Stimulated activated CD4-positive, alpha-beta T cell treated with anti-CD3 and anti-CD28 coated beads, Interleukin-1b, Interleukin-23, amount 100 ng/mL, for 48 hours (primary cell): ENCODE data around the gene TPPP.

Experiments
- DNase-seq: peaks from one replicate; pipeline ENCODE4 v3.0.0-alpha.2; 2020

Gene TPPP

DNA sequence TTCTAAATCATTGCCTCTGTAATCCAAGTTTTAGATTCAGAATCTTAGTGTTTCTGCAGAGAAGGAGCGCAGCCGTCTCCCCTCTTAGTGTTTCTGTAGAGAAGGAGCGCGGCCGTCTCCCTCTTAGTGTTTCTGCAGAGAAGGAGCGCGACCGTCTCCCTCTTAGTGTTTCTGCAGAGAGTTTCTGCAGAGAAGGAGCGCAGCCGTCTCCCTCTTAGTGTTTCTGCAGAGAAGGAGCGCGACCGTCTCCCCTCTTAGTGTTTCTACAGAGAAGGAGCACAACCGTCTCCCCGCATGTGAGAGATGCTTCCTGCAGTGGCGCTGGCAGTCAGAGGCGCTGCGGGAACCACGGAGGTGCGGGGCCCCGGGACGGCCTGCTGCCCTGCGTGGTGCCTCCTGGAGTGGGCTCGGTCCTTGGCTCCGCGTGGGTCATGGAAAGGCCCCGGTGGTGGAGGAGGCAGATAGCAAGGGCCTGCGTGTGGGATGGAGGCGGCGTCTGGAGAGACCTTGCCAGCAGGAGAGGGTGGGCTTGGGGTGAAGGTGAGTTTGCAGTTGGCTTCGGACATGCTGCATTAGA lies 70.1 kb downstream of the TPPP start:
- DNase-seq, result no peak

DNA sequence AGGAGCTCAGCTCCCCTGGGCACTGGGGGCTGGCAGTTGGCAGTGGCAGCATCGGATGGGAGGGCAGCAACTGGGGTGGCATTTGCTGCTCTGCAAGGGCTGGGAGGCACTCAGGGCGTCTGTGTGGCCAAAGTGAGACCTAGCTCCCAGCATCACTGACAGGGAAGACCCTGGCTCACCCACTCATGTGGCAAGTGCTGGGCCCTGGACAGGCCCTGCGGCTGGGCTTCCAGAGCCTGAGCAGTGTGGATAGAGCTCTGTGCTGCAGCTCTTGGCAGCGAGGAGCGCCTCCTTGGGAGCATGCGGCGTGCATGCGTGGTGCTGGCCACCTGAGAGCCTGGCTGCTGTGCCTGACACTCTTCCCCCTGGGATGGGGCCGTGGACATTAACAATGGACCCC lies 70.8 kb downstream of the TPPP start:
- DNase-seq, result no peak

DNA sequence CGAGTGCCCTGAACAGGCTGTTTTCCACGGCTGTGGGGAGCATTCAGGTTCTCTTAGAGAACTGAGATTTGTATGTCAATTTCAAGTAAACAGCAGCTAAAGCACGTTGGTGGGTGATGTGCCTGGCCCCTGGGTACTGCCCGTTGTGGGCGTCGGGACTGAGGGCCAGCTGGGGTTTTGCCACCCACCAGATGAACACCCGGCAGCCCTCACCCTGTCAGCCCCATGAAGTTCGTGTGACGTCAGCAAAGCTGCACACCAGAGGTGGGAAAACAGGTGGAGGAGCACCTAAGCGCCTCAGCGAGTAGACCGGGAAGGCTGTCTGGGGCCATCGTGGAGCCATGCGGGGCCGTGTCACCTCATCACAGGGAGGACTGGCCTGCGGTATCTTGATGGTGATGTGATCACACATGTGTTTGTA lies 71.8 kb downstream of the TPPP start:
- no peak for DNase-seq

DNA sequence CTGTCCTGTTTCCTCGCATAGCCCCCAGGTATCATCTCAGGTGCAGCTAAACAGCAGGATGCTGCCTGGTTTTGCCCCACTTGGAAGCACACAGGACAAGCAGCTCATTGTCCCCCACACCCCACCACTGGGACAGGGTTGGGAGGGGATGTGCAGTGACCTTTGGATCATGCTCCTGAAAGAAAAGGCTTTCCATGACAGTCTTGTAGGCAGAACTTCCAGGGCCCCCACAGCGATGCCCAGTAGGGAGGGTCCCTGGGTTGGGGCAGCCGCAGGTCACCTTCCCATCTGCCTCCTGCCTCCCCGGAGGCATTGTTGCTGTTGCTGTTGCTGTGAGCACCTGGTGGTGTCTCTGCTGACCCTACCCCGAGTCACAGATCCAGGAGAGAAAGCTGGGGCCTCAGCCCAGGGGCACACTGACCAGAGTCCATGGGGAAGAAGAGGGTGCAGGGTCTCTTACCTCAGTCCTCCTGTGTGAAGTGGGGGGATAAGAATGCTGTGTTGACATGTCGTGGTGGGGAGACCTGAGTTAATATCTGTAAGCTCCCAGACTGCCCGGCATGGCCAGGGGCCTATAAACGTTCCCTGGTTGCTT lies 72.5 kb downstream of the TPPP start:
- no peak for DNase-seq

DNA sequence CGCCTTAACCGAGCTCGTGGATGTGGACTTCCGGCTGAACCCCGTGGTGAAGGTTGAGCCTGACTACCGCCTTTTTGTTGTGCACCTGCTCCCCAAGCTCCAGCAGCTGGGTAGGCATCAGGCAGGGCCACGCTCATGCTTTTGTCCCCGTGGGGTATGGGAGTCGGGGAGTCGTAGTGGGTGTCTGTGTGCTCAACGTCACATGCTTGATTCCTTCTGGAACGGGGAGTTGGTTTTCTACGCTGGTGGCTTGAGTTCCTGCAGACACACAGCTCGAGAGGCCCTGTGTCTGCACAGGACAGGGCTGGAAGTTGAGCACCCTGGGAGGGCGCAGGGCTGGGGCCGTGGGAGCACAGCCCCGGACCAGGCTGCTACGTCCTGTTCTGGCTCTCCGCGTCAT lies 73.0 kb downstream of the TPPP start:
- no peak for DNase-seq

DNA sequence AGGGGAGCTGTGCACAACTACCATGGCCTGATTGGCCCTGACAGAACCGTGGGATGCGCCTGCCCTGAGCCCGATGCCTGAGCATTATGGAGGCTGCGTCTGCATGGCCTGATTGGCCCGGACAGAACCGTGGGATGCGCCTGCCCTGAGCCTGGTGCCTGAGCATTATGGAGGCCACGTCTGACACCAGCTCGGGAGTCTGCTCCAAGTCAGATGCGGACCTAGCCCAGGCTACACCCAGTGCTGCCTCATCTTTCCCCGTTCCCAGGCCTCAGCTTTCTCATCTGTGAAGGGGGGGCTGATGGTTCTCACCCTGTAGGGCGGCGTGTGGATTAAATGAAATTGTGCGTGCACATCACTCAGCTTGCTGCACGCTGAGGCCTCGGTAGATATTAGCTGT lies 73.7 kb downstream of the TPPP start:
- DNase-seq, result no peak

DNA sequence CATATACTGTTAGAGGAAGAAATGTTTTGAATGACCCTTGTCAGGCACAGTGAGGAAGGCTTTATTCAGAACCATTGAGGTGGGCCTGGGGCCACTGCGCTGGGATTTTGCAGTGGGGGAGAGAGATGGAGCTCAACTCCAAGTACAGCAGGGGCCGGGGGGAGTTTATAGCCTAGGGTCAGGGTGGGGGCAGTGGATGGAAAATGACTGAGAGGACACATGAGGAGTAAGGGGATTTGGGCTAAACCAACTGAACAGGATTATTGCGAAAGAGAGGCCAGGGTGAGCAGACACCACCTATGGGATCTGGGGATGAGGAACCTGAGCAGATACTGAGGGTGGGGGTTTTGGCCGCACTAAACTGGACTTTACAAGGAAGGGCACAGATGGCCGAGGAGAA lies 74.7 kb downstream of the TPPP start:
- DNase-seq, result no peak

DNA sequence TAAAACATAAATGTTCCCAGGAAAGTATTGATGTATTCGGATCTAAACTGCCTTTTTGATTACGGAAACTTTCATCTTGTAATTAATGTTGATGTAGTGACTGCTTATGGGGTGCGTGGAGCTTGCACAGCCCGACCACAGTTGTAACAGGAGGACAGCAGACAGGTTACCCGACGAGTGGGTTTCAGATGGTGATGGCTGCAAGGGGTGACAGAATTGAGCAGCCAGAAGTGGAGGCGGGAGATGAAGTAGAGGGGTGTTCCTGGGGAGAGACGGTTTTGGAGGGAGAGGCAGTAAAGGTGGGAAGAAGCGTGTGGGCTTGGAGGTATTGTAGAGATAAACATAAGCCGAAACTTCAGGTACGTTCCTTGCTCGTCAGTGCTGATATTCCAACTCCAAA lies 75.3 kb downstream of the TPPP start:
- no peak for DNase-seq

DNA sequence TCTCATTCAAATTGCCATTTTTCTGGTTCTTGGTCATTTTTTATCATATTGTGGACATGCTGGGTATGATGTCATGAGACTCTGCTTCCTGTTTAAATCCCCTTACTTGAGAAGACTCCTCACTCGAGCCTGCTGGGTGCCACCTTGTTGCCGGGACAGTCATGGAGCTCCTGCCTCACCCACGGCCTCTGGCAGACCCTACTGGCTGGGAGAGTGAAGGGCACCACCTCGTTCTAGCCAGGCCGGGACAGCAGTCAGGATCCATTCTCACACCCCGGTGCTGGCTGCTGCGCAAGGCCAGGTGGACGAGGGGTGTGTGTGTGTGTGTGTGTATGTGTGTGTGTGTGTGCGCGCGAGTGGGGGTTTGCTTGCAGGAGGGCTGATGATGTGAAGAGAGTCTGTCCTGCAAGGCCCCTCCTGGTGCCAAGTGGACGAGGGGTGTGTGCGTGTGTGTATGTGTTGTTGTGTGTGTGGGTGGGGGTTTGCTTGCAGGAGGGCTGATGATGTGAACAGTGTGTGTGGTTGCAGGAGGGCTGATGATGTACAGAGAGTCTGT lies 76.6 kb downstream of the TPPP start:
- no peak for DNase-seq

DNA sequence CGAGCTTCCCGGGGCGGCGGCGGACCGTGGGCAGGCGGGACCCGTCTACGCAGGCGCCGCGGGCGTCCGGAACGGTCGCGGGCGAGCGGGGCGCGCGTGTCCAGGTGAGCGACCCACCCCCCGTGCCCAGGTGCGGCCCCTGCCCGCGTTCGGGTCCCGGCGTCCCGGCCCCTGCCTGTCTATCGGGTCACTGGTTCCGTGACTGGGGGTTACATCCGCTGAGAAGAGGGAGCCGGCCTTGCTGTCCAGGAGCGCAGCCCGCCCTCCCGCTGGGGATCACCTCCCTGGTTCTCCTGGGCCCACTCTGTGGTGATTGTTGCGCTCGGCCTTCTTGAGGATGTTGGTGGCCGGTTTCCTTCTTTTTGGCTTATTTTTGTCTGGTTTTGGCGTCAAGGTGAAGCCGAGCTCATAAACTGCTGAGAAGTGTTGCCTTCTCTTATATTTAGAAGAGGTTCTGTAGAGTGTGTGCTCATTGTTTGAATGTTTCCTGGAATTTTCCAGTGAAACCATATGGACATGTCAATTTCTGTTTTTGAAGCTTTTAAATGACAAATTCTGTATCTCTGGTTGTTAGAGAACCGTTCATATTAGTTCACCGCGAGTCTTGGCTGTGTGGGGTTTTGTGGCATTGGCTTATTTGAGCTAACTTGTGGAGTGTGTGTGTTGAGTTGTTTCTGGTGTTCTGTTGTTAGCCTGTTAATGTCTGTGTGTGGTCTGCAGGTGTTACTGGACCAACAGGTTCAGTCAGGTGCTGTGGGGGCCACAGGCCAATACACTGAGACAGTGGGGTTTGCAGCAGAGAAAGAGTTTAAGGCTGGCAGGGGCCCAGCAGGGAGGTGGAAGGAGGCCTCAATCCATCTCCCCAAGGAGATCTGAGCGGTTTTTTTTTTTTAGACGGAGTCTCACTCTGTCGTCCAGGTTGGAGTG lies 80.4 kb downstream of the TPPP start:
- DNase-seq, result peak; percentile 22

DNA sequence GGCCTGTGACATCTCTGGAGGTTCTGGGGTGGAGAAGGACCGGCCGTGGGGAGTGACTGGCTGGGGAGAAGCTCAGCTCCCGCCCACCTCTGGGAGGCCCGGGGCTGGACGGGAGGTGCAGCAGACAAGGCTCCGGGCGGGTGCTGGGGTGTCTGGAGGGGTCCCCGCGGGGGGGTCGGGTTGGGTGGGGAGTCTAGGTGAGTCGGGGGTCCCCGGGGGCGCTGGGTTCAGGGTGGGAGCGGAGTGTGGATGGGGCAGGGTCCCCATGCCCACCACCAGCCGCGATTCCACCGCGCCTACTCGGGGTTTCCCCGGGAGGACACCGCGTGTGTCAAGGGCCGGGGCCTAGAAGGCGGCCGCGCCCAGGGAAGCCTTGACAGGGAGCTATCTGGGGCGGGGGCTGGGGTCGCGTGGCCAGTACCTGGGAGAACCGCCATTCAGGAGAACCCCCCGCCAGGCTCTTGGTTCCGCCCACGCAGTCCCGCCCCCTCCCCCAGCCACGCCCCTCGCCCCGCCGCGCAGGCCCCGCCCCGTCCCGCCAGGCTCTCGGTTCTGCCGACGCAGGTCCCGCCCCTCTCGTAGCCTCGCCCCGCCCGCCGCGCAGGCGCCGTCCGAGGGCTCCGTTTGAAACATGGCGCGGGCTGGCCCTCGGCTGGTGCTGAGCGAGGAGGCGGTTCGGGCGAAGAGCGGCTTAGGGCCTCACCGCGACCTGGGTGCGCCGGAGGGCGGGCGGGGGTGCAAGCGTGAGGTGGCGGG lies 81.2 kb downstream of the TPPP start, which contains the start of gene CEP72:
Gene CEP72 (plus strand): TSS at position 610 of the 756 bp plus-strand sequence. CDS start 22 bp downstream, at position 632.
- peak; percentile 93 for DNase-seq

DNA sequence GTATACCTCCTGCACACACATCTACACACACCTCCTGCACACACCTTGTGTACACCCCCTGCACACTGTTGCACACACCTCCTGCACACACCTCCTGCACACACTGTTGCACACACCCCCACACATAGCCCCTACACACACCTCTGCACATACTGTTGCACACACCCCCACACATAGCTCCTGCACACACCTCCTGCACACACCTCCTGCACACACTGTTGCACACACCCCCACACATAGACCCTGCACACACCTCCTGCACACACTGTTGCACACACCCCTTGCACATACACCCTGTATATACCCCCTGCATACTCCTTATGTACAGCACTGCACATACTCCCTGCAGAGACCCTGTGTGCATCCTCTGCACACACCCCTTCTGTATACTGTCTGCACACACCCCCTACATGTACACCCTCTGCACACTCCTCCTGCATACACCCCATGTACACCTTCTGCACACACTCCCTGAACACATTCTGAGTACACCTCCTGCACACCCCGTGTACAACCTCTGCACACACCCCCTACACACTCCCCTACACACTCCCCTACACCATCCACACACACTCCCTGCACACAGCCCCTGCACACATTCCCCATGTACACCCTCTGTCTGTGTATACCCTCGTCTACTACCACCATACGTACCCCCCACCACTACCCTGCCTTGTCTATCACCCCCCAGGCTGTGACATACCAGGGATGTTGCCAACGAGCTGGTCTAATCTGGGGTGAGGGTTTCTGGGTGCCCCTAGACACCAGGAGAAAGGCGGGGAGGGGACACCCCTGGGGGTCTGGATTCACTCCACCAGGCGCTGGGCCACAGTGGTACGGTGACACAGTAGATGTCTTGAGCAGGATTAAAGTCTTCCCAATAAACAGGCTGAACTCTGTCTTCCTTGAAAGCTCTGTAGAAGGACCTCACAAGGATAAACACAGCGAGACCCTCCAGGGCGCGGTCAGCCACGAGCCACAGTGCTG lies 82.1 kb downstream of the TPPP start:
- DNase-seq, result no peak

DNA sequence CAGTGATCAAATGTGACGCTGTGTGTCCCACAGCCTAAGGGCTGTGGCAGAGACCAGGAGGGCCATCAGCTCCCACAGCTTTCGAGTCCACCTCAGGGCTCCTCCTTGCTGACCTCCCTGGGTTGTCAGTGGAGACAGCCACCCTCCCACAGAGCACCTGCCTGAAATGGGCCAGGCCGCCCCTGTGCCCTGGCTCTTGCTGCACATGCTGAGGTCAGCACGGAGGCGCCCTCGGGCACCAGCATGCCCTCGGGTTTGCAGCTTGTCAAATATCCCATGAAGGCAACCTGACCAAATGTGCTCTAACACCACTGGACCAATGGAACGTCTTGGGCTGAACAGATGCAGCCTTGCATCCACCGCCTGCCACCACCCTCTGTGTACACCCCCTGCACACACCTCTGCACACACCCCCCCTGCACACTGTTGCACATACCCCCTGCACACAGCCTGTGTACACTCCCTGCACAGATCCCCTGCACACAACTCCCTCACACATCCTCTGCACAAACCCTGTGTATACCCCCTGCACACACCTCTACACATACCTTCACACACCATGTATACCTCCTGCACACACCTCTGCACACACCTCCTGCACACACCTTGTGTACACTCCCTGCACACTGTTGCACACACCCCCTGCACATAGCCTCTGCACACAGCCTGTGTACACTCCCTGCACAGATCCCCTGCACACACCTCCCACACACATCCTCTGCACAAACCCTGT lies 83.0 kb downstream of the TPPP start:
- DNase-seq, result no peak
